Heart left ventricle (tissue), 13 donors: ENCODE data around the gene GM2A.

Experiments
- CTCF ChIP-seq, 12 donors: fragments of 200-600 bp; sonication (generic) in 4 of 12; IDR thresholded peaks; one replicate each; pipeline versions ENCODE4 v1.5.0 to v1.8.0; 2018 to 2022; ENCODE audit warnings: antibody characterized with exemption in 12 of 12, mild to moderate bottlenecking in 5 of 12
- POLR2A ChIP-seq, 2 donors: fragments of 450-650 bp; IDR thresholded peaks; one replicate each; pipeline ENCODE4 v1.6.1; 2017; ENCODE audit warnings: antibody characterized with exemption in 2 of 2, mild to moderate bottlenecking in 2 of 2, moderate library complexity in 2 of 2
- donor health status: ischemic (EF 13 %, LVEDD 7.1; RV severe dilation, severe dysfunction).
- donor health status: DM: no; HTN: yes; CAD: no.
- donor health status: DM: no; HTN: no; CAD: no.
- donor health status: ischemic (EF 25% LVEDD 6.9; RV normal size, moderate dysfunction).
- donor health status: ischemic (EF 25% LVEDD 5.7; RV mildly dilated, moderate dysfunction).
- donor health status: ischemic (EF 35%, LVEDD 5.7; RV mildly dilated, moderate dysfunction).
- donor health status: nonischemic (EF 11% LVEDD 7.7; RV severe dilation, severe dysfunction).
- donor health status: DM: yes; HTN: yes; CAD: no.
- donor health status: PGD.
- donor health status: ischemic (EF 29% LVEDD 5.4; RV normal size, mild dysfunction).
- donor health status: nonischemic (EF 23%, LVEDD 6.1; RV moderate dilation, normal function).

GRCh38 chr5:151278845-151279244 lies 25.9 kb downstream of the GM2A start:
- TF ChIP-seq CTCF (IDR thresholded peaks at IDR 0.05) (no peak), POLR2A (IDR thresholded peaks at IDR 0.05) (no peak)
